Hematopoietic multipotent progenitor cell treated with erythropoietin and hydrocortisone succinate and interleukin-3 and kit ligand, for 6 days (in vitro differentiated cells): ENCODE data around the gene S1PR3.
A peak's percentile ranks its signal among the peaks of the same experiment; 100 is the strongest.

ENCODE experiments used
- DNase-seq: peaks from one replicate; pipeline ENCODE4 v3.0.0-alpha.2; 2015

S1PR3 gene

DNA sequence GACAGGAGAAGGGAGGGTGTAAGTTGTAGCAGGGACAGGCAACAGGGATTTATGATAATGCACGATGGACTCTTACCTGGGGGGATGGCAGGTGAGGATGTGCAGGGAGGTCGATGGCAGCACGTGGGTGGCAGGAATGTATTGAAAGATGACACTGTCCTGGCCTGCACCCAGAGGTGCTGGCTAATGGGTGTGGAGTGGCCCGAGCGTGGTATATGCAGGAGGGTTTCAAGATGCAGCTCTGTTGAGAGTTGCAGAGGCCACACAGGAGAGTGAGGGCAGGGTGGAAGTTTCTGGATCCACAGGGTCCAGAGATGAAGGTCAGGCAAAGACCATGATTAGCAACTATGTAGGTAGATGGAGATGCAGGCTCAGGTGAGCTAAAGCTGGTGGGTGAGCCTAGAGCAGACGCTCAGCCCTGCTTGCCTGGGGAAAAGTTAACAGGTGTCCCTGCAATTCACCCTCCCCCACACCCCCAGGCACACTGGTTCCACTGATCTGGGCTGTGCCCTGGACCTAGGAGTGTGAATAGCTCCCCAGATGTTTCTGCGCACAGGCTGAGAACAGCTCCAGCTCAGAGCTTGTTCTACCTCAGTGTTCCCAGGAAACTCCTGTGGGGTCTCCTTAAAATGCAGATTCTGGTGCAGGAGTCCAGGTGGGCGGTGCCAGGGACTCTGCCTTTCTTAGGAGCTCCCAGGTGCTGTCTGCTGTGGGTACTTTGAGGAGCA, 21.5 kb upstream of the S1PR3 start:
- no peak for DNase-seq

DNA sequence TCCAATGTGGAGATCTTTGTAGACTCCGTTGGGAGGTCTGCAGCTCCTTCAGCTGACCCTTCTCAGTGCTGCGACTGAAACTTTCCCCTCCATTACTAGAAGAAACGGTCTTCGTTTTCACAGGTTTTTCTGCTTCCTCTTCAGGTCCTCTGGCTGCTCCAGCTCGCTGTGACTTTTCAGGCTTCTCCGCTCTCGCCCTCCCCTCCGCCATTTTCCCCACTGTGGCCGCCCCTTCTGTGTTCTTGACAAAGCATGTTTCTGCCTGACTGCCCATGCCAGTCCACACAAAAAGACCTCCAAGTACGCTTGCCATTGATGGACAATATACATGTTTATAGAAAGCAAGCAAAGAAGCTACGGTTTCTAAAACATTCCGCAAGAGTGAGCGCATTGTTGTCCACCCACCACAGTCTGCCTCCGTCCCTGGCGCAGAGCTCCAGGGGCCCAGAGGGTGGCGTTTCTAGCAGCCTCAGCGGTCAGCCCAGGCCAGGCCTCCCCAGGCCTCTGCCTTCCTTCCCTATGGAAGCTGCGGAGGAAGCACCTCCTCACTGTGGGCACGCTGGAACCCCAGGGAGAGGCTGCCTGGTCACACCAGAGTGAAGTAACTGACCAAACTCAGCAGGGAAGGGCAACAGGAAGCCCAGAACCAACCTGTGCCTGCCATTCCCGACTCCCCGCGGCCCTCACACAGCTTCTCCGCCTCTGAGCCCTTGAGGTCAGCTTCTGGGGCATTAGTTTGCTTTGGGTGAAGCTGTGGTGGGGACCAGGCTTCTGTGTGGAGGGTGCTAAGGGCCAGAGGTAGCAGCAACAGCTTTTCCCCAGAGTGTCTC, 19.9 kb upstream of the S1PR3 start:
- DNase-seq: no peak

DNA sequence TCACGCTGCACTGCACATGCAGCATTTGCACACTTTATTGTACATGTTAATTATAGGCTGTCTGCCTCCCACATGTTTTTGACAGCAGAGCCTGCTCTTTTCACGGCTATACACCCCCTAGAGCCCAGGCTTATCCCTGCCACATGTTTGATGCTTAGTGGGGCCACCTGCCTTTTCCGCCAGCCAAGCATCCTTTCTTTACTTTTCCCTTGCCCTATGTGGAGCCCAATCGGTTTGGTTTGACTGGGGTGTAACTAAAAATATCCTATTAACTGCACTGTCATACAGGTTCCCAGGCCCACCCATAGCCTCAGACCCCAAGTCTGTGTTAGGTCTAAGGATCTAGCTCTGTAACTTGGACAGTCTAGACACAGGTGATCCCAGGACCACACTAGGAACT, 18.9 kb upstream of the S1PR3 start:
- DNase-seq: no peak

DNA sequence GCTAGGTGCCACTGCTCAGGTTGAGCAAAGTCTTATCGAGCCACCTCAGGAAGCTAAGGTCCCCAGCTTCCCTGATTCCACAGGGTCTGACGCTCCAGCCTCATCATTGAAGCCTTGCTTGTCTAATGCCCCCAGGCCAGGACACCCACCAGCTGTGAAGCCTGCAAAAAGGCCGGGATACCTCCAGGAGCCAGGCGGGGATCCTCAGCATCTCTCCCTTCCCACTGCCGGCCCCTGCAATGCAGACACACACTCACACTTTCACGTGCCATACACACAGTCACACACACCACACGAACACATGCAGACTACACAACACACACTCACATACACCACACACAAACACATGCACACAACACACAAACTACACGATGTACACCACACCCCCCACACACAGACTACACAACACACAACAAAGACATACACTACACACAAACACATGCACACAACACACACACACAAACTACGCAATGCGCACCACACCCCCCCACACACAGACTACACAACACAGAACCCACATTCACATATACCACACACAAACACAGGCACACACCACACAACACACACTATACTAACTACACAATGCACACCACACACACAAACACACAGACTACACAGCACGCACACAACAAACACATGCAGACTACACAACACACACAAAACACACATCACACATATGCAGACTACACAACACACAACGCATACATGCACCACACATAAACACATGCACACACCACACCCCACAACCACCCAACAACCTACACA, 17.8 kb upstream of the S1PR3 start:
- DNase-seq: no peak

DNA sequence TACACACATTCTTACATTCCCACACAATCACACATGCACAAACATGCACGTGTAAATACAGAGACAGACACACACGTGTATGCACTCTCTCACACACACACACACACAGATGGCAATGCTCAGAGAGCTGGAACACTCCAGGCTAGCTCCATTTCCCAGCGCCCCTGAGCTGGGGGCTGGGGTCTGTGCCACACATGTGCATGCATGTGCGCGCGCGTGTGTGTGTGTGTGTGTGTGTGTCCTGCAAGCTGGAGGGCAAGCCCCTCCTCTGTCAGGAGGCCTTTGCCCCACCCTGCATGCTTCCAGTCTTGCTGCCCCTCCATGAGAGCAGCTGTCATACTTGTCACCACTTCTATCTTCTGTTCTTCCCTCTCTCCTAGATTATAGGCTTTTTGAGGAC, 16.6 kb upstream of the S1PR3 start:
- no peak for DNase-seq

DNA sequence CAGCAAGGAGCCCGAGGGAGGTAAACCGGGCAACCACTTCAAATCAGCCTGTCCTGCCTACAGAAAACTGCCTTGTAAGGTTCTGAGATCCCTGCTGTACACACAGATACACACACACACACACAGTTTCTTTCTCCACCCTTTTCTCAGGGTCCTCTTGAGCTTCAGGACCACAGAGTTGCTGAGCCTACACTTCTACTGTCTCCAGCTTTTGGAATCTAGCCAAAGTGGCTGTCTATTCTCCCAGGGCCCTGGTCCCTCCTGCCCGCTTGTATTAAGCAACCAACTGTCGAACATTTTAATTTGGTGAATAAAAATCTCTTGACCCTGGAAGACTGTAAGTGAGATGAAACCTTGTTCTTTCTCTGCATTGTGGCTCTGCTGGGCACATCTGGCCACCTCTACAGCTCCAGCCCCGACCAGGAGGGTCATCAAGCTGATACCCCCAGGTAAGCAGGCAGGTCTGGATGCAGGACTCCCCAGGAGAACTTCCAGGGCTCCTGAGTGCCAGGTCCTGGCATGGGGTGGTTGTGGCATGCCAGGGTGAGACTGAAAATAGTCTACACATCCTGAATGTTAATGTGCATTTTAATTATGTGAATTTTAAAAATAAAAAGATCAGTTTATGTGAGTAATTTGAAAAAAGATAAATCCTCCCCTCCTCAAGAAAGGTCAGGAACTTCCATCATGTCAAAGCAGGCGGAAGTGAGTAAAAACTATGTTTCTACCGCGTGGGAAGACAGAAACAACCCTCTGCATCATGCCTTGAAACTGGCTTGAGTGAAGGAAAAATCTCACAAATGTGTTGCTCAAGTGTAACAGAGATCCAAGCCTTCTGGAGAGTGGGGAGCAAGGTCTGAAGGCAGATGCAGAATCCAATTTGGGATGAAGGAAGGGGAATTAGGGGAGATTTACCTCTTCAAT, 15.0 kb upstream of the S1PR3 start:
- no peak for DNase-seq

DNA sequence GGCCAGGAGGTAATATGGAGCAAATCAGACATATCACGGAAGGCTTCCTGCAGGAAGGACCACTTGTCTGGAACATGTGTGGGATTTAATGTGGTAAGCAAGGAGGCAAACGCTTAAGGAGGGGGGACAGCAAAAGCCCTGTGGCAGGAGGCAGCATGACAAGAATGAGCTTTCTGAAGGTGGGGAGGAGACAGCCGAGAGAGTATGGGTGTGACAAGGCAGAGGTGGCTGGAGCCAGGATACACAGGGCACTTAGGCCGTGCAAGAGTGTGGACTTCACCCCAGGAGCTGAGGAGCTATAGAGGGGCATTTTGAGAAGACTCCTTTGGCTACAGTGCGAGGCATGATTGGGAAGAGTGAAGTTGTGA, 14.4 kb upstream of the S1PR3 start:
- DNase-seq: no peak

DNA sequence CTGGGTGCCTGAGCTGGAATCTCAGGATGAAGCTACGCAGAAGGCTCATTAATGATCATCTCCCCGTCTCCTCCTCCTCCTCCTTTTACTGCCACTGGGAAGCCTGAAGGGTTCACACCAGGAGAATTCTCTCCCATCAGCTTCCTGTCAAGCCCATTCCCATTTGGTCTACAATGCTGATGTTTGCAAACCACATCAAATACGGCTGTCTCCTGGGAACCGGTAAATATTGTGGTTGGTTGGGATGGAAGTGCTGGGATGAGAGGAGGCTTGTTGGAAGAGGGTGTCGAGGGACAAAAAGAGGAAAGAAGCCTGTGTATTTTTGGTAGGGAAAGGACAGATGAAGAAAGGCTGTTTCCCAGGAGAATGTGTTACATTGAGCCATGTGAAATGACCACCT, 13.2 kb upstream of the S1PR3 start:
- DNase-seq: no peak

DNA sequence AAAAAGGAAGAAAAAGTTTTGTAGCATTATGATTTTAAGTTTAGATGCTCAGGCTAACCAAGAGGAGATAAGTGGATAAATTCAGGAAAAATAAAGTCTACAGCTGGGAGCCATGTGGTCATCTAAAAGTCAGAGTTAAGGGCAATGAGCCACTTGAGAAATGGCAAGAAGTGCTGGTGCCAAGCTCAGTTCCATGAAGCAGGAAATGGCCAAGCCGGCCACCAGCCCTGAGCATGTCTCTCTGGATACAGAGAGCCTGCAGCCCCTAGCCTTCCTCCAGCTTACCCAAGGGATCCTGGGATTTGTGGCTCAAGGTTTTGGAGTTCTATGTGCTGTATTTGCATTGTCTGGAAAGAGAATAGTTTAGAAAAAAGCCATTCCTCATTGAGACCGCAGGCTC, 12.2 kb upstream of the S1PR3 start:
- no peak for DNase-seq

DNA sequence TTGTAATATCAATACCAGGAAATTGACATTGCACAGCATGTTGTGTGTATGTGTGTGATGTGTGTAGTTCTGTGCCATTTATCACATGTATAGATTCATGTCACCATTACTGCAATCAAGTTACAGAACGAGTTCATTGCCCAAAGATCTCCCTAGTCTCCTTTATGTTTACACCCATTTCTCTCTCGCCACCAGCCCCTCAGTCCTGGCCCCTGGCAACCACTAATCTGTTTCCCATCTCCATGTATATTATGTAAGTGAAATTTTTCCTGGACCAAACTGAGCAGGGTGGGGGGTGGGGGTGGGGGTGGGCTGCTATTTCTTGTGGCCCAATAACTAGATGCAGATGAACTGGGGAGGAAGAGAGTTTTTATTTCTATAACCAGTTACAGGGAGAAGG, 11.5 kb upstream of the S1PR3 start:
- DNase-seq: no peak

DNA sequence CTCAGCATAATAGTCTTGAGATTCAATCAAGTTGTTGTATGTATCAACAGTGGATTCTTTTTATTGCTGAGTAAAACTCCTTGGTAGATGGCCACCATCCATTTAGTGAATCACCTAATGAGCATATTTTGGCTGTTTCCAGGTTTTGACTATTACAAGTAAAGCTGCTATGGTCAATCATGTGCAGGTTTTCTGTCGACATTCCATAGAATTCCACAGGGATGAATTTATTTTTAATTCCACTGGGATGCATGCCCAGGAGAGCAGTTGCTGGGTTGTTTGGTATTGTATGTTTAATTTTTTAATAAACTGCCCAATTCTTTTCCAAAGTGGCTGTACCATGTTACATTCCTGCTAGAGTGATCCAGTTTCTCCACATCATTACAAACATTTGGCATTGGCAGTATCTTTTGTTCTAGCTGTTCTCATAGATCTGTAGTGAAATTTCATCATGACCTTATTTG, 10.5 kb upstream of the S1PR3 start:
- no peak for DNase-seq

DNA sequence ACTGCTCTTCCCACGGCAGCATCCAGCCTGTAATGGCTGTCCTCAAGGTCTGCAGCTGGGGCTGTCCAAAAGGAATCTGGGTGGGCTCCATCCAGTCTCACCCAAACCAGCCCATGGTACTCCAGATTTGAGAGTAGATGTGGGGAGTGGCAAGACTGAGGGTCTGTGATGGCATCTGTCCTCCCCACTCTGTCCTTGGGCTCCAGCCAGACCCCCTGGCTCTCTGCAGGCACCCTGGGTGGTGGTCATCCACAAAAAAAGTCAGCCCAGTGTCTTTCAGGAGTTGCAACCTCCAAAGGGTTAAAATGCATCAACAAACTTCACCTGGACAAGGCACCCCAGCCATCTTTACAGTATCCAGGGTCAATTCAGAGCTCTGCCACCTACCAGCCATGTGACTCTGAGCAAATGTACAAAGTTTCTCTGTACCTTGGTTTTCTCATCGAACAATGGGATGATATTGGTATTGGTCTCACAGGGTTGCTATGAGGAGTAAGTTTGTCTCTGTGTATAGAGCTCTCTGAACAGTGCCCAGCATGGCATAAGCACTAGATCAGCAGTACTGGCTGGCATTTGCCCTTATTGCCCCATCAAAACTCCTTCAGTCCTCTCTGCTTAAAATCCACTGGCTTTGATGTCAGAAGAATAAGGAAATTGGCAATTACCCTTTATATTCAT, 7.3 kb upstream of the S1PR3 start:
- DNase-seq: no peak

DNA sequence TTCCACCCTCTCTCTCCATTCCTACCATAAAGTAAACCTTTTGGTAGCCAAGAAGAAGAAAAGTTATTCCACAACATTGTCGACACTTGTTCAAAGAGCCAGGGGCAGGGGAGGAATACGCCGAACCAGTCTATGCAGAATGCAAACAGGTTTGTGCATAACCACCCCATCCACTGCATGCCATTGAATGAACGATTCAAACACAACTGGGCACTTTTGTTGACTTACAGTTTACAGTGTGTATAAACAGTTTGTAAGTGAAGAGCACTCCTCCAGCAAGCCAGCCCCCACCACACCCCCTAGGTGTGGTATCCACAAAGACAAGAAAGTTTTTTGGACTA, 6.8 kb upstream of the S1PR3 start:
- no peak for DNase-seq

DNA sequence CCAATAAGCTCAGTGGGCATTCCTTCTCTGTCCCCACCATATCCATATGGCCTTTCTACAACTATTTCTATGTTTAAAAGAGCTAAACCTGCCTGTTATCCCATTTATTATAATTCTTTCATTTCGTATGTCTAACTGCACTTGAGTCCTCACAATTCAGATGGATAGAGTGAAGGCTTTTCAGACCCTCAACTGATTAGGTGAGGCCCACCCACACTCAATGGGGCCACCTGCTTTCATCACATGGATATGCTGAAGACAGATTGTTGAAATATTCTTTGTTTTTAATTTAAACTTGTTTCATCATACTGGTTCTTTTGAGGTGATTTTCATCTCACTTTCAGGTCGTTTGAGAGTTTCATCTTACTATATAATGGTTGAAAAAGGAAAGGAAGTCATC, 5.7 kb upstream of the S1PR3 start:
- DNase-seq: no peak

DNA sequence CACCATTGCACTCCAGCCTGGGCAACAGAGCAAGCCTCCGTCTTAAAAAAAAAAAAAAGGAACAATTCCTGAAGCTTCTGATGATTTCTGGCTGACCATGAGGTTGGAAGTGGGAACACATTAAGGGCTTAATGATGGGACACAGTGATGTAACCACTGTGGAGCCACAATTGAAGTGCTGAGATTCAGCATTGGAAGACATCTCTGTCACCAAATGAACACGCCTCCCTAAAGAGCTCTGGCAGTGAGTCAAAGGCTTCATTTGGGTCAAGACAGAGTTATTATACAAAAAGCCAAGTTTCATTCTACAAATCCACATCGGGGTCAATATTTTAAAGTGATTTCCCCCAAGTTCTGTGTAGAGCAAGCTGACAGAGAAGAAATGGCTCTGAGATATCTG, 4.5 kb upstream of the S1PR3 start:
- no peak for DNase-seq

DNA sequence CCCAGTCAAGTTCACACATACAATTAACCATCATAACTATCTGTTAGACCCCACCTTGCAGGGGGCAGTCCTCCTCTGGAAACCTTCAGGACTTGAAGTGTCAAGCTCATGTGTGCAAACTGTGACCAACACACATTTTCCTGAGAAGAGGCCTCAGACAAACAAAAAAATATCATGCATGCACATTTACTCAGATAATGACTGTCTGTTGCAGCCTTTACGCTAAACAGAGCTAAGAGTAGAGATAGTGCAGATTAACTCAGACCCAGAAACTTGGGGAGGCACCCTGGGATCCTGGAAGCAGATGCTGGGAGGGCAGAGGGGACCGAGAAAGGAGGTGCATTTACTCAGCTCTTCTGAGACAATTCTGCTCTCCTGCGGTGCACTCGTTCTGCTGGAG, 3.6 kb upstream of the S1PR3 start:
- no peak for DNase-seq

DNA sequence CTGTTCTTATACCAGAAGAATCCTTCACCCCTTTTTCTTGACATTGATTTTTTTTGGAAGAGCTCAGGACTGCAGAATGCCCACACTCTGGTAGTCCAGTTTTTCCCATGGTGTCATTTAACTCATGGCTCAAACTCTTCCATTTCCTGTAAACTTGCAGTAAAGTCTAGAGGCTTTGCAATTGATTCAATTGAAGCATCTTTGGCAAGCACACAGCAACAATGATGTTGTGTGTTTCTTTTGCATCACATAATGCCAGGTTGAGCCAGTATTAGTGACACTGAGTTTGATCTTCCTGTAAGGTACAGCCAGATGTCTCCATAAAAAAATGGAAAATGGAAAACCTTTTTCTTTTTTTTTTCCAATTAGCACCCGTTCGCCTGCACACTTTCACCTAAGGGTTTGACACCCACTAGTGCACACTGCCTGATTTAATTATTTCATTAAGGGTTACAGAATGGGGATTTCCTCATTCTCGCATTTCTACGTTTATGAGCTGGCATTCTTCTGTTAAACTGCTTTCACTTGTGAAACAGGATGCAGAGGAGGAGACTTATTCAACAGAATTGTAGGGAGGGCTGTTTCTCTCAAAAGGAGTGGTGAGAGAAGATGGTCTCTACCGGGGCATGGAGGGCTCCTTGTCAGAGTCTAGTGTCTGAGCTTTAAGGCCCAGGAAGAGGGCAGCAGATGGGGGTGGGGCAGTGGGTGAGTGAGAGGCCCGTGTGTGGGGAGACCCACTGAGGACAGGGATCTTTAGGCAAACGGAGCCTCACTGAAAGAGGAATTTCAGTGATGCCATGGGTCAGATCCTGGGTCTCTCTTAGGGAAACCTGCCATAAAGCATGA, 2.2 kb upstream of the S1PR3 start:
- peak; percentile 42 for DNase-seq

DNA sequence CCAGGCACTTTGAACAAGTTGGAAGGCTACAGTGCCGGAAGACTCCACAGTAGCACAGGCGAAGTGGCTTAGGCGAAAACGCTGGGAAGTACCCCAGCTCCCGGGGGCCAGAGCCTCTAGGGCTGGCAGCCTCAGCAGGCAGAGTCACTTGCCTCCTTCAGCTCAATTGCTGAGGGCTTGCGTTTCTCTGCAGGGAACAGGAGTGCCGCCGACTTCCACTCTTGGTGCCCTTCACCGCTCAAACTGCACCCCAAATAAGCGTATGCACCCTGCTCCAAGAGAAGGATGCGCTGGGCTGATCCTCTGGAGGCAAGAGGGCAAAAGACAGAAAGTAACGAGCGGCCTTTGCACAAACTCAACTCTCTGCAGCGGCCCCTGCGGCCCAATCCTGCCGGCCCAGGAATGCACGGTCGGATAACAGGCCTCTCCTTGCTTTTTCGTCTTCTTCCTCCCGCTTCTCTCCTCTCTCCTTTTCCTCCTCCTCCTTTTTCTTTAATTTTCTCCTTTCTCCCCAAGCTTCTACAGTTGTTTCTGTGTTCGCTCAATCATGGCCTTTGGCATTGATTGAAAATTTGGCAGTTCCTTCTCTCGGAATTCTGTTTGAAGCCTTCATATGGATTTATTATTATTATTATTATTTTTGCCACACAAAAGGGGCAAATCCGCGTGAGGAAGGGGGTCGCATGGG, 1.1 kb upstream of the S1PR3 start:
- no peak for DNase-seq

DNA sequence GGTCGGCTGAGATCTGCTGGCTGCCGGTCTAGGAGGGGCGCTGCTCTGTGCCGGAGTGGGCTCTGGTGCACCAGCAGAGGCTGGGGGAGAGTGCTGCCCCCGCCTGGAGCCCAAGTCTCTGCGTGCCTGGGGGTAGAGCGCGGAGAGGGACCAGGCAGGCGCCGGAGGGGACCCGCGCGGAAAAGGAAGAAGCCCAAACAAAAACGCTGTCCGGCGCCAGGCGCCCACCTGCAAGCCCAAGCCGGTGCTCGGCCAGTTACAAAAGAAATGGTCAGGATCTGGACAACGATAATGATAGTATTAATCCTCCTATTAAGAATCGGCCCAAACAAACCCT, 571 bp upstream of the S1PR3 start:
- no peak for DNase-seq

DNA sequence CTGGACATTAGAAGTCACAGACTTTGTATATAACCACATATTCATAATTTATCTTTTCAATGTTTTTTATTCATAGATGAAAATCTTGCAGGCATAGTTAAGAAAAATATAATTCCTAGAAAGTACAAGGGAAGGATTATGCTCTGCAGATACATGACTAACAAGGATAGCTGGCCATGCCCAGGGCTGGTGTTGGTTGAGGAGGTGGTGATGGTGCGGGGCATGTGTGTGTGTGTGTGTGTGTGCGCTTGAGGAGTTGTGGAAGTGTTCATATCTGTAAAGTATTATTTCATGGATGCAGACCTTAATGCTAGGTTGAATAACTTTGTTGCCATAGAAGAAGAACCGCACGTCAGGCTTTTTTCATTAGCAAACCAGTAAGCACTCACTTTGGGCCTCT, 1.3 kb downstream of the S1PR3 start:
- DNase-seq: no peak

DNA sequence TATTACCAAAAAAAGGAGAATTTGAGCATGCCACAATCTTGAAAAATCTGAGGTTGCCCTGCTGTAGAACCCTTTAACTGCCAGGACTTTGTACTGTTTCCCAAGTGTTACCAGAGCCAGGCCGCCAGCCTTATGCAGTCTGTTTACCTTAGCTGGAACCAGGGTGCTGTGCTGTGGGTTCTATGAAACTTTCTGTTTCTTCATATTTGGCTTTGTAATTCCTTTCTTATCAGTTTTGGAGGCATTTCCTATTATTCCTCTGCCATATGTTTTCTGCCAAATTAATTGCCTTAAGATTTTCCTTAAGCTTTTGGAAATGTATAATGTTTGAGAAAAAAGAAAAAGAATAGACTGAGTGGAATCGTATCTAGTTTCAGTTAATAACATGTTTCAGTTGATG, 2.1 kb downstream of the S1PR3 start:
- no peak for DNase-seq
